GM19023 (cell line): ENCODE results near the gene TBX3.

Experiments used
- ATAC-seq: cut with Tn5 transposase; IDR thresholded peaks from one replicate; pipeline ENCODE4 v1.9.1; 2021; ENCODE audit warnings: mild to moderate bottlenecking, moderate library complexity; ENCODE audit not compliant: unreplicated experiment

Gene TBX3

GRCh38 chr12:114683709-114684097 lies 272 bp downstream of the TBX3 start:
- no peak for ATAC-seq

GRCh38 chr12:114682785-114683708 lies 928 bp downstream of the TBX3 start:
- ATAC-seq = no peak

GRCh38 chr12:114682106-114682784 lies 1.7 kb downstream of the TBX3 start:
- ATAC-seq = no peak

GRCh38 chr12:114681116-114681871 lies 2.7 kb downstream of the TBX3 start:
- no peak for ATAC-seq

GRCh38 chr12:114680604-114681069 lies 3.3 kb downstream of the TBX3 start:
- no peak for ATAC-seq

- ATAC-seq = no peak
These were observed 4.0 kb downstream of the TBX3 start for GRCh38 chr12:114679942-114680341.

DNA sequence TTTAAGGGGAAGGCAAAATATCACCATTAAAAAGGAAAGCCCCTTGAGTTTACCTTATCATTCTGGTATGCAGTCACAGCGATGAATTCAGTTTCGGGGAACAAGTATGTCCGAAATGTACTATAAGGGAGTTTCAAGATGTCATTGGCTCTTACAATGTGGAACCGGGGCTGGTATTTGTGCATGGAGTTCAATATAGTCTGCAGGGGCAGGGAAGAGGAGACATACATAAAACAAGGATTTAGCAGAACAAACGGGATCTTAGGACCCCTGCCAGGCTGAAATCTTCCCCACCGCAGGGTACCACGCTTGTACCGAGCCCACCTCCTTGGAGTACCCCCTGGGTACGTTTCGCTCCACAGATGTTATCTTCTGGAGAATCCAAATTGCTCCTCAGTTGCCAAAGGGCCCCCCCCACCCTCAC lies 4.5 kb downstream of the TBX3 start:
- ATAC-seq = no peak

DNA sequence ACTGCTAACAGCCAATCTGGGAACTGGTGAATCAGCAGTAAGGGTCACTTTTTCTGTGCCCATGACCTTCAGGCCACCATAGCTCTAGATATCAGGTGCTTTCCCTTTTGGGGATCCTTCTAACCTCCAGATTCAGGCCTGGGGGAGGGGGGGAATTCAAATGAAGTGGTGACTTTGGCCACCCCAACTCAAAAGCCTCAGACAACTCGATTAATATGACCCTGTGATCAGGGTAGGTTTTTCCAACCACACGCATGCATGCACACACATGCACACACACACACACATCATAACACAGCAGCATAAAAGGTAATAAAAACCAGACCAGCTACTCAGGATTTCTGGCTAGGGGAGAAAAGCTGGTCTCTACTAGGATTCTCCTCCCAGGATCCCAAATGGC lies 5.3 kb downstream of the TBX3 start:
- no peak for ATAC-seq

GRCh38 chr12:114678028-114678427 lies 5.9 kb downstream of the TBX3 start:
- ATAC-seq = no peak

GRCh38 chr12:114676142-114676741 lies 7.7 kb downstream of the TBX3 start:
- no peak for ATAC-seq

GRCh38 chr12:114674251-114675047 lies 9.5 kb downstream of the TBX3 start:
- ATAC-seq = no peak

GRCh38 chr12:114673901-114674250 lies 10.1 kb downstream of the TBX3 start:
- no peak for ATAC-seq

- ATAC-seq = no peak
These were observed 10.7 kb downstream of the TBX3 start for GRCh38 chr12:114673169-114673833.

DNA sequence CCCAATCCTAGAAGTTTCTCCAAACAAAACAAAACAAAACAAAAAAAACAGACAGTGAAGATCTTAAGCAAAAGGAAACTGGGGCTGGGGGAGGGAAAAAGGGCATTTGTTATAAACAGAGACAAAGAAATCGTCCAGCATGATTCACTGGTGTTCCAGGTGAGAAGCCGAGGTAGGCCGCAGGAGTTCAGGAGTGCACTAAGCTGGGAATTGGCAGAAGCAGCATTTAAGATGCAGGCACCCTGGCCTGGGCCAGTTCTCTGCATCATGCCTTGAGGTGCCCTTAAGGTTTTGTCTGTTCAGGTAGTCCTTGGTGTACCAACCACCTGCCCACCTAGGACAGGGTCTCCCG lies 11.2 kb downstream of the TBX3 start:
- no peak for ATAC-seq

GRCh38 chr12:114671443-114672411 lies 12.2 kb downstream of the TBX3 start:
- ATAC-seq = no peak

- ATAC-seq = no peak
These were observed 12.9 kb downstream of the TBX3 start for GRCh38 chr12:114671066-114671442.

DNA sequence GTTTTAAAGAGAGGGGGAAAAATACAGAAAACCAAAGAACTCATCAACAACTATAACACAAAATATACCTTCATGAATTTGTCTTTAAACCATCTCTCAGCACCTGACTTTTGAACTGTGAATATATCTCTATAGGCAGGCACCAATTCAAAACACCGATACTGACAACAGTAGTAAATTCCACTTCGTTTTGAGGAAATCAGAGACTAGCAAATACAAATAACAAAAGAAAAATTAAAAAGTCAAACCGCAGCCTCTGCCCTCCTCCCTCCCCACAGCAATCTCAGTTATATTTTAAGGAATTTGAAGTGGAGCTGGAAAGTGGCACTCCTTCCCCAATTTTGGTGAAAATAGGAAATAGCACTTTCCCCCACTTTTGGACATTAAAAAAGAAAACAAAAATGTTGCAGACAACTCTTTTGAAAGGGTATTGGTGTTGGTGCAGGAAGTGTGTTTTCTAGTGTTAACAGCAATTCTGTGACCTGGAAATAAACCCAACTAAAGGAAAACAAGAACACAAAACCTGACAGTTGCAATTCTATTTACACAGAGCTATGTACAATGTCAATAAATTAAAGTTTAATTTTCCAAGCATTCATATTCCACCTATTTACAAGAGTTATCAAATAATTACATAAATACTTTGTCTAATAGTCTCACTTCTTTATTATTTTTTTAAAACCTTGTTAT lies 13.5 kb downstream of the TBX3 start:
- no peak for ATAC-seq
